Stimulated activated effector memory CD8-positive, alpha-beta T cell treated with anti-CD3 and anti-CD28 coated beads, Interleukin-12 subunit alpha, Interleukin-12 subunit beta, amount 100 ng/mL, for 72 hours (primary cell): ENCODE data around the gene PXMP4.

Source experiments
- ATAC-seq: fragments of 150-1000 bp; cut with Tn5 transposase; 2 replicates; pipeline ENCODE4 v1.10.0; 2021
- DNase-seq, 2 donors: peaks; one replicate each; pipeline ENCODE4 v3.0.0; 2021 to 2022; ENCODE audit warnings: low spot score in 2 of 2
- H3K27ac Mint-ChIP-seq: one replicate; pipeline ENCODE4 v1.8.0; 2022; ENCODE audit warnings: mild to moderate bottlenecking, mixed read lengths
- H3K36me3 Mint-ChIP-seq: one replicate; pipeline ENCODE4 v1.8.0; 2022; ENCODE audit warnings: mild to moderate bottlenecking, mixed read lengths
- H3K4me1 Mint-ChIP-seq: one replicate; pipeline ENCODE4 v1.8.0; 2022; ENCODE audit warnings: mixed read lengths
- H3K4me3 Mint-ChIP-seq: one replicate; pipeline ENCODE4 v1.8.0; 2022; ENCODE audit warnings: mild to moderate bottlenecking, mixed read lengths
- H3K9me3 Mint-ChIP-seq: one replicate; pipeline ENCODE4 v1.8.0; 2022; ENCODE audit warnings: mixed read lengths

The PXMP4 gene

DNA sequence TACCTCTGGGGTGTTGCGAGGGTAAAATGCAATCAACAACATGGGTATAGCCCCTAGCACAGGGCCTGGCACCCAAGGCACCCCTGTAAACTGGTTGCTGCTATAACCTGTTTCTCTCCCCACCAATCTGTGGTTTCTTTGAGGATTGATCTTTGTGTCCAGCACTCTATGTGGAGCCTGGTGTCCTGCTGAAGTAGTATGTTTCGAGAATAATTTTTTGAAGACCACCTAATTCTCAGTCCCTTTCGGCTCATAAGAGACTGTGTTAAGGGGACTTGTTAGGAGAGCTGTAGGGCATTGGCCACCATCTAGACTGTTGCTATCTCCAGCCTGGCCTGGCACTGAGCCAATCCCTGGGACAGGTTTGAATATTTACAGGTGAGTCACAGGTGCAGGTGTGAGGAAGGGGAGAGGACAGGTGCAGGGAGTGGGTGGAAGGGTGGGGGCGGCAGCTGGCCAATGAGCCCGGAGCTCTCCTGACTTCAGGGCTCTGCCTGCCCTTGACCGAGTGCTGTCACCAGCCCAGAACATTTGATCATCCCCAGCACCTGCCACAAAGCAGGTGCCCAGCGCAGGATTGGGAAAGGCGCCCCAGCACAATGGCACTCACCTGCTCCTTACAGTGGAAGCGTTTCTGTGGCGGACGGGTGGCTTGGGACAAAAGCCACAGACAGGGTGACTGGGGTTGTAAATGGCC lies 66.1 kb downstream of the PXMP4 start:
- DNase-seq (no peak), ATAC-seq (no peak)
- Mint-ChIP-seq H3K36me3 (no peaks in the 10 kb centered on the region), H3K4me3 (no peak overlapping the region), H3K27ac (no peak overlapping the region), H3K9me3 (no peaks in the 10 kb centered on the region), H3K4me1 (peaks cover 34% of the 10 kb centered on the region)

DNA sequence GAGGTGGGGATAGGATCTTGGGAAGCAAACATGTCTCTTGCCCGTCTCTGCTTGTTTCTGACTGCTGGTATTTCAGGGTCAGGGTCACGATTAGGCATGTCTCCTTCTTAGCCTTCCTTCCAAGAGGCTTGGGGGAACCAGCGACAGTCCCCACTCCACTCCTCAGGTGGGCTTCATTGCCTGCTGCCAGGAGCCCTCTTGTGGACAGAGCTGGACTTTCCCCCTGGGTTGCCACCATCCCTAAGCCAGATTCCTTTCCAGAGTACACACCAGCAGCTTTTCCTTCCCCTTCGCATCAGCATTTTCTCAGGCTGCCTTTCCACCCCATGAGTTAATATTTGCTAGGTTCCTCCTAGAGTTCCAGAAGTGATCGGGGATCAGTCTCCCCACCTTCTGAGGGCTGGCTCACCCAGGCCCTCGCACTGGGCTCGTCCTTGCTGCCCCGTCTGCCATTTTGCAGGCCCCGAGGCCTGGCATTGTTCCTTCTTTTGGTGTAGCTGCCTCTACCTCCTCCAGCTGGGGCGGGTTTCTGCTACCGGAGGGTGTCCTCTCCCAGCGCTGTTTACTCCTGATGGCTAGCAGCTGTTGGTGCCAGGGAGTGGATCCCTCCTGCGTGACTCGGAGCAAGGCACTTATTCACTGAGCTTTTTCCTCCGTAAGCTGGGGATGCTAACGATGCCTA lies 66.8 kb downstream of the PXMP4 start:
- peak overlapping the region; percentile 92 for H3K27ac Mint-ChIP-seq
- peak in 1 of 2 donors; percentile 74 for DNase-seq
- H3K4me3 Mint-ChIP-seq: peak overlapping the region; percentile 22
- H3K4me1 Mint-ChIP-seq: peaks cover 41% of the 10 kb centered on the region
- no peaks in the 10 kb centered on the region for H3K36me3 Mint-ChIP-seq
- no peaks in the 10 kb centered on the region for H3K9me3 Mint-ChIP-seq
- peak; percentile 42 for ATAC-seq
